IMR-90 (cell line): ENCODE results near the gene ALDOB. TPM values are rescaled to one million over a fixed set of nuclear protein-coding genes. Genes with fewer than 3 reads are reported as not detected.
A peak's percentile ranks its signal among the peaks of the same experiment; 100 is the strongest.

Experiments
- ATAC-seq: fragments of 200-7000 bp; cut with Tn5 transposase; 2 replicates; pipeline ENCODE4 v1.9.1; 2020; ENCODE audit warnings: low read depth, mild to moderate bottlenecking, moderate library complexity
- BruUV-seq: library from RNA; stranded (reverse); fragments of 400-500 nt; replicated peaks from 2 replicates; lab custom pipeline; 2021; lab: Mats Ljungman, UMichigan
- CTCF ChIA-PET: fragments of 300-600 bp; formaldehyde crosslinking; extraction: SDS; loops from one replicate; lab custom pipeline; 2021; ENCODE audit warnings: antibody characterized with exemption; lab: Yijun Ruan, JAX
- POLR2A ChIA-PET: fragments of 300-600 bp; sonication (Branson Sonifier 250); formaldehyde crosslinking; loops from one replicate; lab custom pipeline; 2022; ENCODE audit warnings: antibody characterized with exemption; ENCODE audit not compliant: unreplicated experiment; lab: Charles Lee
- DNase-seq: peaks from one replicate; pipeline ENCODE4 v3.0.0; 2013
- H2AFZ ChIP-seq: replicated peaks from 2 replicates; pipeline ENCODE3; 2013; ENCODE audit warnings: low read length, mild to moderate bottlenecking; ENCODE audit not compliant: poor library complexity
- H2AK5ac ChIP-seq: 2 replicates; pipeline ENCODE4 v1.6.1; 2013; ENCODE audit warnings: low read depth, low read length, inconsistent platforms
- H2AK9ac ChIP-seq: replicated peaks from 2 replicates; pipeline ENCODE3; 2013; ENCODE audit warnings: mild to moderate bottlenecking, low read depth, low read length, moderate library complexity; ENCODE audit not compliant: poor library complexity
- H2BK120ac ChIP-seq: 2 replicates; pipeline ENCODE4 v1.6.1; 2013; ENCODE audit warnings: low read depth, low read length, inconsistent platforms
- H2BK15ac ChIP-seq: 3 replicates; pipeline ENCODE4 v1.6.1; 2013; ENCODE audit warnings: low read depth, low read length, inconsistent platforms
- H2BK20ac ChIP-seq: 2 replicates; pipeline ENCODE4 v1.6.1; 2013; ENCODE audit warnings: low read depth, mild to moderate bottlenecking, inconsistent platforms, low read length, moderate library complexity
- H2BK5ac ChIP-seq: 2 replicates; pipeline ENCODE4 v1.6.1; 2013; ENCODE audit warnings: mild to moderate bottlenecking, low read depth, low read length, inconsistent platforms; ENCODE audit not compliant: poor library complexity, severe bottlenecking
- H3K14ac ChIP-seq: replicated peaks from 2 replicates; pipeline ENCODE4 v1.6.1; 2013; ENCODE audit warnings: low read depth, low read length, inconsistent platforms
- H3K18ac ChIP-seq: 2 replicates; pipeline ENCODE4 v1.6.1; 2013; ENCODE audit warnings: low read depth, low read length, control low read depth
- H3K23ac ChIP-seq: 2 replicates; pipeline ENCODE4 v1.6.1; 2013; ENCODE audit warnings: low read depth, low read length, inconsistent platforms
- H3K27ac ChIP-seq: 2 replicates; pipeline ENCODE4 v1.5.1; 2013; ENCODE audit warnings: mild to moderate bottlenecking, control low read depth, low read length; ENCODE audit not compliant: insufficient read depth
- H3K27me3 ChIP-seq: 2 replicates; pipeline ENCODE4 v1.6.1; 2013; ENCODE audit warnings: low read length; ENCODE audit not compliant: control insufficient read depth, insufficient read depth
- H3K36me3 ChIP-seq: 2 replicates; pipeline ENCODE4 v1.6.1; 2013; ENCODE audit warnings: low read length, mixed read lengths; ENCODE audit not compliant: control insufficient read depth, insufficient read depth
- H3K4ac ChIP-seq: 2 replicates; pipeline ENCODE4 v1.6.1; 2013; ENCODE audit warnings: low read depth, low read length, inconsistent platforms
- H3K4me1 ChIP-seq: 2 replicates; pipeline ENCODE4 v1.6.1; 2013; ENCODE audit warnings: low read length, mixed read lengths; ENCODE audit not compliant: control insufficient read depth, insufficient read depth
- H3K4me2 ChIP-seq: 2 replicates; pipeline ENCODE4 v1.6.1; 2013; ENCODE audit warnings: low read depth, mild to moderate bottlenecking, control low read depth, low read length, moderate library complexity
- H3K4me3 ChIP-seq: 2 replicates; pipeline ENCODE4 v1.5.1; 2013; ENCODE audit warnings: low read depth, mild to moderate bottlenecking, control low read depth, low read length, moderate library complexity; ENCODE audit not compliant: insufficient read depth
- H3K56ac ChIP-seq: 2 replicates; pipeline ENCODE4 v1.6.1; 2013; ENCODE audit warnings: low read length, inconsistent platforms; ENCODE audit not compliant: insufficient read depth; ENCODE audit errors: extremely low read depth
- H3K79me1 ChIP-seq, 2 experiments: 2 replicates each; pipeline ENCODE4 v1.6.1; 2013; ENCODE audit warnings: low read length in 2 of 2, inconsistent platforms in 1 of 2, low read depth in 1 of 2
- H3K9ac ChIP-seq: 2 replicates; pipeline ENCODE4 v1.6.1; 2013; ENCODE audit warnings: low read depth, low read length, control low read depth
- H3K9me1 ChIP-seq: 2 replicates; pipeline ENCODE4 v1.6.1; 2013; ENCODE audit warnings: low read length, inconsistent platforms; ENCODE audit not compliant: insufficient read depth
- H3K9me3 ChIP-seq: 2 replicates; pipeline ENCODE4 v1.6.1; 2013; ENCODE audit warnings: low read length; ENCODE audit not compliant: control insufficient read depth, insufficient read depth
- H4K20me1 ChIP-seq: 2 replicates; pipeline ENCODE4 v1.6.1; 2013; ENCODE audit warnings: low read length, inconsistent platforms; ENCODE audit not compliant: insufficient read depth
- H4K5ac ChIP-seq: 2 replicates; pipeline ENCODE4 v1.6.1; 2013; ENCODE audit warnings: mild to moderate bottlenecking, low read depth, low read length, control low read depth
- H4K8ac ChIP-seq, 2 experiments: 2 replicates each; pipeline ENCODE4 v1.6.1; 2013; ENCODE audit warnings: low read depth in 2 of 2, low read length in 2 of 2, control low read depth in 1 of 2, inconsistent platforms in 1 of 2
- H4K91ac ChIP-seq: 2 replicates; pipeline ENCODE4 v1.6.1; 2013; ENCODE audit warnings: low read depth, low read length, inconsistent platforms; ENCODE audit not compliant: insufficient read depth
- BHLHE40 ChIP-seq: fragments of 150-350 bp; IDR thresholded peaks from 2 replicates; pipeline ENCODE4 v1.6.1; 2016; ENCODE audit warnings: mild to moderate bottlenecking, low read depth, low read length
- CEBPB ChIP-seq: IDR thresholded peaks from 2 replicates; pipeline ENCODE4 v1.6.1; 2012; ENCODE audit warnings: low read depth, low read length, improper control_type of control experiment
- FOS ChIP-seq: fragments of 150-350 bp; IDR thresholded peaks from 2 replicates; pipeline ENCODE4 v1.6.1; 2016; ENCODE audit warnings: low read depth, low read length
- NFE2L2 ChIP-seq: fragments of 150-350 bp; IDR thresholded peaks from 2 replicates; pipeline ENCODE4 v1.6.1; 2016; ENCODE audit warnings: low read depth, mild to moderate bottlenecking, low read length
- POLR2A ChIP-seq: IDR thresholded peaks from 2 replicates; pipeline ENCODE4 v1.6.1; 2012; ENCODE audit warnings: mild to moderate bottlenecking, low read depth, low read length
- WGBS, 2 experiments: methylation state at CpG; one replicate each; pipeline versions ENCODE4 v1.1.5 to v1.1.7; 2013; ENCODE audit warnings: missing lambda C conversion rate in 2 of 2; ENCODE audit not compliant: insufficient read length in 1 of 2; ENCODE audit errors: extremely low coverage in 2 of 2; 5-methylcytosine and 5-hydroxymethylcytosine counted together
- dilution Hi-C: fragments of 300-500 bp; cut with HindIII; formaldehyde crosslinking; loops from one replicate; pipeline ENCODE4 v1.14.3; 2018; ENCODE audit warnings: low sequenced_read_pairs; ENCODE audit not compliant: unreplicated experiment
- in situ Hi-C: fragments of 300-500 bp; cut with MboI; formaldehyde crosslinking; loops from 3 replicates; pipeline ENCODE4 v1.14.3; 2019; ENCODE audit warnings: low sequenced_read_pairs, inconsistent platforms, mixed read lengths
- intact Hi-C: fragments of 100-400 bp; cut with micrococcal nuclease; formaldehyde crosslinking; loops from 2 replicates; pipeline ENCODE4 v1.10.0; 2022
- polyA plus RNA-seq, 3 experiments: library from polyadenylated mRNA; depleted of rRNA; stranded (reverse); fragments of >200 nt; gene quantifications; 2 replicates each; pipeline ENCODE4 v1.2.3, GENCODE V29; 2012; ENCODE audit warnings: low replicate concordance in 1 of 3
- total RNA-seq: library from RNA; depleted of rRNA; stranded (reverse); fragments of >200 nt; gene quantifications from 2 replicates; pipeline ENCODE4 v1.2.3, GENCODE V29; 2012

The ALDOB gene
- total and polyA plus RNA-seq, 2 of the 4 experiments (the other 2 are of a cell fraction): not detected

- ChIA-PET POLR2A (interaction anchor here (0.6 kb wide), 1 partner anchor 1074 kb away, joined by 3 read pairs; no protein-coding TSS in a partner anchor), CTCF (no interaction called here)
- Histone ChIP-seq H4K20me1 (no peaks in the 10 kb centered on the region), H2BK20ac (no peak overlapping the region), H2BK5ac (no peak overlapping the region), H3K4ac (no peak overlapping the region), H3K9me3 (peaks cover 9% of the 10 kb centered on the region), H3K27me3 (no peaks in the 10 kb centered on the region), H3K79me1 (no peaks in the 10 kb centered on the region), H2AK9ac (no peak overlapping the region), H2BK15ac (no peak overlapping the region), H3K9ac (no peak overlapping the region), H3K9me1 (no peaks in the 10 kb centered on the region), H4K5ac (no peak overlapping the region), H3K4me3 (no peak overlapping the region), H4K91ac (no peak overlapping the region), H3K23ac (no peak overlapping the region), H2AK5ac (no peak overlapping the region), H3K18ac (no peak overlapping the region), H3K56ac (no peak overlapping the region), H3K4me1 (no peaks in the 10 kb centered on the region), H3K36me3 (no peaks in the 10 kb centered on the region), H2AFZ (no peak overlapping the region), H3K14ac (no peak overlapping the region), H3K27ac (no peak overlapping the region), H3K4me2 (peak overlapping the region; percentile 46; the same call in 1 of the 2 replicates), H4K8ac (no peak overlapping the region), H2BK120ac (no peak overlapping the region)
- no peak for TF ChIP-seq NFE2L2
- peak; percentile 70 for TF ChIP-seq CEBPB
- TF ChIP-seq BHLHE40: no peak
- no peak for TF ChIP-seq POLR2A
- no peak for TF ChIP-seq FOS
- ATAC-seq (peak; percentile 56), DNase-seq (peak; percentile 58)
- no TSS peak for BruUV-seq
- 26% methylated on average over 4 of the region's 7 CpGs; no CpG with 5 or more reads in 1 of the 2 experiments for WGBS, 2 experiments
- in situ Hi-C loops (no loop called here), dilution Hi-C loops (no loop called here), intact Hi-C loops (no loop called here)
Measured at GRCh38 chr9:101418518-101419430, 16.8 kb downstream of the ALDOB start.
